Nephron progenitor cell (in vitro differentiated cells): ENCODE results near the gene RNF186.

Experiments used
- DNase-seq: peaks from one replicate; pipeline ENCODE4 v3.0.0; 2021
- H3K27ac Mint-ChIP-seq: 2 replicates; pipeline ENCODE4 v1.8.0; 2021; ENCODE audit warnings: mild to moderate bottlenecking, moderate library complexity, mixed read lengths
- H3K27me3 Mint-ChIP-seq: 2 replicates; pipeline ENCODE4 v1.8.0; 2021; ENCODE audit warnings: mild to moderate bottlenecking, low read depth, mixed read lengths; ENCODE audit not compliant: poor library complexity
- H3K36me3 Mint-ChIP-seq: 2 replicates; pipeline ENCODE4 v1.8.0; 2021; ENCODE audit warnings: low read depth, mixed read lengths
- H3K4me1 Mint-ChIP-seq: 2 replicates; pipeline ENCODE4 v1.8.0; 2021; ENCODE audit warnings: mixed read lengths
- H3K4me3 Mint-ChIP-seq: 2 replicates; pipeline ENCODE4 v1.8.0; 2021; ENCODE audit warnings: mild to moderate bottlenecking, moderate library complexity, mixed read lengths
- H3K9me3 Mint-ChIP-seq: 2 replicates; pipeline ENCODE4 v1.8.0; 2021; ENCODE audit warnings: mild to moderate bottlenecking, moderate library complexity, mixed read lengths
- TF ChIP-seq, protein P1 (sequence below): fragments of 200-600 bp; sonication (generic); IDR thresholded peaks from 2 replicates; pipeline ENCODE4 v1.5.0; 2021; ENCODE audit warnings: antibody characterized with exemption

RNF186 gene

DNA sequence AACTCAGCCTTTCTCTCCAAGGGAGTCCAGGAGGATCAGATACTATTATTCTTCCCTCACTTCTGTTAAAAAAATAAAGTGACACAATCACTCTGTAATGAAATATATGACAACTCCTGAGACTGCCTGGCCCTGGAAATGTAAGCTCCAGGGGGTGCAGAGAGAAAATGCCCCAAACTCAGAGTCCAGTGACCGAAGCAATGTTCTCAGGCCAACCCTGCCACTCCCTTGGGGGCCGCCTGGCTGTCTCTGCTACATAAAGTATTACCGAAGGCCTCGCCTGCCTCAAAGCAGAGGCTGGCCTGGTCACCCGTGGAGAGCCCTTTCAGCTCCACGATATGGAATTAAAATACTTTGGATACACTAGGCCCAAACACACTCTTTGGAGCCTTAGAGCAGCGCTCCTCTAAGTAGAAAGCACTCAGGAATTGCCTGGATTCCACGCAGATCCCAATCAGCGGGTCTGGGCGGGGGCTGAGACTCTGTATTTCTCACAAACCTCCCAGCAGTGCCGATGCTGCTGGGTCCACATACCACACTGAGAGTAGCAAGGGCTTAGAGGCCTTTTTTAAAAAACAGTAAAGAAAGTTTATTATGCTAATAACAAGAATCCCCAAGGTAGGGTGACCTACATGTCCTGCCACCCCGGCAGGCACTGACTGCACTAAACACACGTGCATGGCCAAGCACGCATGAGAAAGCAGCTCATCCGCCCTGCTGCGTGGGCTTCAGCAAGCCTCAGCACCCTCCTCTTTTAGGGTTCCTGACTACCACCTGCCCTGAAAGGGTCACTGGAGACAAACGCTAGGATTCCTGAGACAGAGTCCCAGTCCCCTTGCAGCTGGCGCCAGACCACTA is 46.5 kb downstream of the RNF186 start:
- Mint-ChIP-seq H3K4me3 (no peak overlapping the region), H3K4me1 (peaks cover 58% of the 10 kb centered on the region)

DNA sequence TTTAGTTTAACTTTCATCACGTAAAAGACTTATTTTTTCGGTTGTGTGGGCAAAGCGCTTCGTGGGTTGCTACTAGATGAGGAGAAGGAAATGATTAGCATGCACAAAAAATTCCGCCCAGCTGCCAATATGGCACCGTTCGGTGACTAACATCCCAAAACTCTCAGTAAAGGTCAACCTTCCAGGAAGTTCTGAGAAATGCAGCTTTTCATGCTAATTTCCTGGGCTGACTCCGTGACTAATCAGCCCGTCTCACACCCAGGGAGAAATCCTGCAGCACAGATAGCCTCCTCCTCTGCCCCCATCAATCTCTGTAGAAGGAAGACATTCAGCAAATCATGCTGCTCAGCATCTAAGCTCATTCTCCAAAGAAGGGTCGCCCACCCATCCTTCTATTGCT is 49.5 kb downstream of the RNF186 start:
- Mint-ChIP-seq H3K9me3 (no peaks in the 10 kb centered on the region), H3K27ac (peak overlapping the region; percentile 73), H3K27me3 (peaks cover 31% of the 10 kb centered on the region), H3K4me1 (peaks cover 47% of the 10 kb centered on the region), H3K36me3 (no peaks in the 10 kb centered on the region), H3K4me3 (no peak overlapping the region)
- peak; percentile 15 for DNase-seq
- TF ChIP-seq, protein P1, sequence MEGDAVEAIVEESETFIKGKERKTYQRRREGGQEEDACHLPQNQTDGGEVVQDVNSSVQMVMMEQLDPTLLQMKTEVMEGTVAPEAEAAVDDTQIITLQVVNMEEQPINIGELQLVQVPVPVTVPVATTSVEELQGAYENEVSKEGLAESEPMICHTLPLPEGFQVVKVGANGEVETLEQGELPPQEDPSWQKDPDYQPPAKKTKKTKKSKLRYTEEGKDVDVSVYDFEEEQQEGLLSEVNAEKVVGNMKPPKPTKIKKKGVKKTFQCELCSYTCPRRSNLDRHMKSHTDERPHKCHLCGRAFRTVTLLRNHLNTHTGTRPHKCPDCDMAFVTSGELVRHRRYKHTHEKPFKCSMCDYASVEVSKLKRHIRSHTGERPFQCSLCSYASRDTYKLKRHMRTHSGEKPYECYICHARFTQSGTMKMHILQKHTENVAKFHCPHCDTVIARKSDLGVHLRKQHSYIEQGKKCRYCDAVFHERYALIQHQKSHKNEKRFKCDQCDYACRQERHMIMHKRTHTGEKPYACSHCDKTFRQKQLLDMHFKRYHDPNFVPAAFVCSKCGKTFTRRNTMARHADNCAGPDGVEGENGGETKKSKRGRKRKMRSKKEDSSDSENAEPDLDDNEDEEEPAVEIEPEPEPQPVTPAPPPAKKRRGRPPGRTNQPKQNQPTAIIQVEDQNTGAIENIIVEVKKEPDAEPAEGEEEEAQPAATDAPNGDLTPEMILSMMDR: no peak

More for the DNA sequence above, 46.5 kb downstream of the RNF186 start:
- no peaks in the 10 kb centered on the region for H3K9me3 Mint-ChIP-seq
- no peak overlapping the region for H3K27ac Mint-ChIP-seq
- no peaks in the 10 kb centered on the region for H3K36me3 Mint-ChIP-seq
- peaks cover 14% of the 10 kb centered on the region for H3K27me3 Mint-ChIP-seq
- peak; percentile 39 for DNase-seq
- TF ChIP-seq, protein P1: no peak

- TF ChIP-seq, protein P1: no peak
- Mint-ChIP-seq H3K4me3 (no peak overlapping the region), H3K4me1 (peaks cover 40% of the 10 kb centered on the region), H3K36me3 (no peaks in the 10 kb centered on the region), H3K27me3 (peaks cover 37% of the 10 kb centered on the region), H3K9me3 (no peaks in the 10 kb centered on the region), H3K27ac (peak overlapping the region; percentile 18)
- no peak for DNase-seq
Observed at GRCh38 chr1:19764848-19765247, 50.2 kb downstream of the RNF186 start.
